ENCODE measurements around the gene CTSS. TPM values are rescaled to one million over a fixed set of nuclear protein-coding genes. Genes with fewer than 3 reads are reported as not detected.
"Not testable (repeated sequence)": the region's sequence is repeated elsewhere in the genome, so short reads cannot be mapped to it uniquely, and the experiment has no call there.

Gene CTSS
- total RNA-seq, 1 experiment from 2014 or later: 0.57 TPM

DNA sequence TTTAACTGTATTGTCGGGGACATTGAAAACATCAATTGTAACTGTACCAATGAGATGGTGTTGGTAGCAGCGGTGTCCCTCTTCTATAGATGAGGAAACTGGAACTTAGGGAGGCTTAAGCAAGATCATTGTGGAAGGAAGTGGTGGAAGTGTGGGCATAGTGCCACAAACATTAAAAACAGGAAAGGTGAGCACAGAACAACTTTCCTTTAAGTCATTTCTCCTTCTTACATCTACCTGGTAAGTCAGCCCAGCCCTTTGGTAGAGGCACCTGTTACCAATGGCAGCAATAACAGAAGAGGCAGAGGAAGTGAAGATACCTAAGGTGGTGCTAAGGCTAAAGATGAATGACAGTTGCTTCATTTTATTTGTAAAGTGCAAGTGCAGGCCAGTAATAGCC lies 12.0 kb upstream of the CTSS start:
- no peaks in the 10 kb centered on the region for H3K79me2 ChIP-seq (ENCODE audit: insufficient read depth, low read length)
- no peak overlapping the region for H3K27ac ChIP-seq (ENCODE audit: low read depth, low read length)
- H3K9ac ChIP-seq (ENCODE audit: low read length): no peak overlapping the region
- no peak overlapping the region for H3K4me3 ChIP-seq (replicated peaks in 1 of 2; ENCODE audit: low read depth in 1 of 2, low read length in 2 of 2)
- no peak overlapping the region for H2AFZ ChIP-seq (ENCODE audit: low read depth, low read length, poor library complexity, severe bottlenecking)
- no peaks in the 10 kb centered on the region for H3K4me1 ChIP-seq (ENCODE audit: control insufficient read depth in 1 of 2, insufficient read depth in 2 of 2, low read length in 2 of 2)
- H3K27me3 ChIP-seq (ENCODE audit: insufficient read depth, low read length): no peaks in the 10 kb centered on the region
- no peaks in the 10 kb centered on the region for H3K9me3 ChIP-seq (ENCODE audit: control insufficient read depth in 1 of 2, insufficient read depth in 1 of 2, low read depth in 1 of 2, low read length in 2 of 2)
- no peaks in the 10 kb centered on the region for H3K36me3 ChIP-seq (ENCODE audit: control insufficient read depth in 1 of 2, insufficient read depth in 2 of 2, low read length in 2 of 2)
- ChIA-PET RAD21 (ENCODE audit: low non-redundant PET in 1 of 2, low total read pairs in 2 of 2, uncharacterized antibody in 2 of 2, unreplicated experiment in 2 of 2) (no interaction called here), CTCF (no interaction called here), POLR2A (no interaction called here)
- no peak for DNase-seq (ENCODE audit: low read depth, low spot score)
- no peak overlapping the region for H3K4me2 ChIP-seq (ENCODE audit: low read length)
- intact Hi-C loops (cut with micrococcal nuclease): no loop called here
- H4K20me1 ChIP-seq (ENCODE audit: insufficient read depth): no peaks in the 10 kb centered on the region
- no peaks in the 10 kb centered on the region for H3K9me2 ChIP-seq (ENCODE audit: insufficient read depth)
- no TSS peak for BruUV-seq (replicated peaks)
- no peak for ATAC-seq
- TF ChIP-seq JUND (IDR thresholded peaks at IDR 0.05): no peak
- TF ChIP-seq SRF (IDR thresholded peaks at IDR 0.05; ENCODE audit: low read depth): no peak
- no peak for TF ChIP-seq ZFX (IDR thresholded peaks at IDR 0.05)
- no peak for TF ChIP-seq ELF1 (IDR thresholded peaks at IDR 0.05; ENCODE audit: borderline replicate concordance, low read depth)
- no peak for TF ChIP-seq POLR2AphosphoS5 (IDR thresholded peaks at IDR 0.05; ENCODE audit: low read depth, low read length)
- no peak for TF ChIP-seq EGR1 (IDR thresholded peaks at IDR 0.05; ENCODE audit: low read depth)
- TF ChIP-seq RAD21 (IDR thresholded peaks at IDR 0.05; ENCODE audit: low read depth): no peak
- TF ChIP-seq POLR2A (IDR thresholded peaks at IDR 0.05; ENCODE audit: borderline replicate concordance, extremely low read depth, insufficient read depth, insufficient read length): no peak
- no peak for TF ChIP-seq FOSL1 (IDR thresholded peaks at IDR 0.05; ENCODE audit: low read depth)
- TF ChIP-seq ZNF274 (IDR thresholded peaks at IDR 0.05; ENCODE audit: low read depth, low read length): no peak
- no peak for TF ChIP-seq CTCF (IDR thresholded peaks at IDR 0.05 in 2 of 3, conservative IDR thresholded peaks at IDR 0.05 in 1 of 3; ENCODE audit: borderline replicate concordance in 1 of 3, insufficient read depth in 1 of 3, low read depth in 2 of 3, low read length in 2 of 3)
- no peak for TF ChIP-seq SIN3A (IDR thresholded peaks at IDR 0.05; ENCODE audit: low read depth)
- TF ChIP-seq CBX3 (IDR thresholded peaks at IDR 0.05; ENCODE audit: low read depth): no peak

DNA sequence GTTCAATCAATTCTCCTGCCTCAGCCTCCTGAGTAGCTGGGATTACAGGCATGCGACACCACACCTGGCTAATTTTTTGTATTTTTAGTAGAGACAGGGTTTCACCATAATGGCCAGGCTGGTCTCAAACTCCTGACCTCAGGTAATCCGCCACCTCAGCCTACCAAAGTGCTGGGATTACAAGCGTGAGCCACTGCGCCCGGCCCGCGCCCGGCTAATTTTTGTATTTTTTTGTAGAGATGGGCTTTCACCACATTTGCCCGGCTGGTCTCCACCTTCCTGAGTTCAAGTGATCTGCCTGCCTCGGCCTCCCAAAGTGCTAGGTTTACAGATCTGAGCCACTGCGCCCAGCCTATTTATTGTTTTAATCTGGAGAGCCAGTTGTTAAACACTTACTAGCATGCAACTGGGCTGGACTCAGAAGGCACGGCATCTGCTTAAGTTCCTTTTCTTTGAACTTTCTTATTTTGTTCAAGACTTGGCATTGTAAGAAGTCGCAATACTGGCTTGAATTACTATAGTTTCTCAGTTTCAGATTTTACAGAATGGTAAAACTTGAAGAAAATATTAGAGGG lies 10.4 kb upstream of the CTSS start:
- H3K36me3 ChIP-seq (ENCODE audit: control insufficient read depth in 1 of 2, insufficient read depth in 2 of 2, low read length in 2 of 2); DNase-seq (ENCODE audit: low read depth, low spot score); H3K79me2 ChIP-seq (ENCODE audit: insufficient read depth, low read length); ATAC-seq; H3K9me3 ChIP-seq (ENCODE audit: control insufficient read depth in 1 of 2, insufficient read depth in 1 of 2, low read depth in 1 of 2, low read length in 2 of 2); H3K9ac ChIP-seq (ENCODE audit: low read length); H3K4me1 ChIP-seq (ENCODE audit: control insufficient read depth in 1 of 2, insufficient read depth in 2 of 2, low read length in 2 of 2); intact Hi-C loops (cut with micrococcal nuclease); BruUV-seq (replicated peaks); H3K9me2 ChIP-seq (ENCODE audit: insufficient read depth); POLR2A ChIA-PET; H2AFZ ChIP-seq (ENCODE audit: low read depth, low read length, poor library complexity, severe bottlenecking); H4K20me1 ChIP-seq (ENCODE audit: insufficient read depth); H3K4me2 ChIP-seq (ENCODE audit: low read length); H3K27ac ChIP-seq (ENCODE audit: low read depth, low read length); H3K4me3 ChIP-seq (replicated peaks in 1 of 2; ENCODE audit: low read depth in 1 of 2, low read length in 2 of 2); H3K27me3 ChIP-seq (ENCODE audit: insufficient read depth, low read length); RAD21 ChIA-PET (ENCODE audit: low non-redundant PET in 1 of 2, low total read pairs in 2 of 2, uncharacterized antibody in 2 of 2, unreplicated experiment in 2 of 2): not testable (repeated sequence)
- CTCF ChIA-PET: interaction anchor here (0.6 kb wide), 1 partner anchor 83 kb away, joined by 3 read pairs; no protein-coding TSS in a partner anchor
